Activated naive CD4-positive, alpha-beta T cell treated with anti-CD3 and anti-CD28 coated beads, Interleukin-2, amount 50 U/mL, for 24 hours (primary cell): ENCODE measurements around the gene PID1.

ENCODE experiments used
- H3K27ac Mint-ChIP-seq: one replicate; pipeline ENCODE4 v1.8.0; 2021; ENCODE audit warnings: mild to moderate bottlenecking, mixed read lengths
- H3K27me3 Mint-ChIP-seq: one replicate; pipeline ENCODE4 v1.8.0; 2021; ENCODE audit warnings: mixed read lengths
- H3K36me3 Mint-ChIP-seq: one replicate; pipeline ENCODE4 v1.8.0; 2021; ENCODE audit warnings: mixed read lengths
- H3K4me1 Mint-ChIP-seq: one replicate; pipeline ENCODE4 v1.8.0; 2021; ENCODE audit warnings: mixed read lengths
- H3K4me3 Mint-ChIP-seq: one replicate; pipeline ENCODE4 v1.8.0; 2021; ENCODE audit warnings: mild to moderate bottlenecking, mixed read lengths
- H3K9me3 Mint-ChIP-seq: one replicate; pipeline ENCODE4 v1.8.0; 2021; ENCODE audit warnings: mixed read lengths

PID1 gene

DNA sequence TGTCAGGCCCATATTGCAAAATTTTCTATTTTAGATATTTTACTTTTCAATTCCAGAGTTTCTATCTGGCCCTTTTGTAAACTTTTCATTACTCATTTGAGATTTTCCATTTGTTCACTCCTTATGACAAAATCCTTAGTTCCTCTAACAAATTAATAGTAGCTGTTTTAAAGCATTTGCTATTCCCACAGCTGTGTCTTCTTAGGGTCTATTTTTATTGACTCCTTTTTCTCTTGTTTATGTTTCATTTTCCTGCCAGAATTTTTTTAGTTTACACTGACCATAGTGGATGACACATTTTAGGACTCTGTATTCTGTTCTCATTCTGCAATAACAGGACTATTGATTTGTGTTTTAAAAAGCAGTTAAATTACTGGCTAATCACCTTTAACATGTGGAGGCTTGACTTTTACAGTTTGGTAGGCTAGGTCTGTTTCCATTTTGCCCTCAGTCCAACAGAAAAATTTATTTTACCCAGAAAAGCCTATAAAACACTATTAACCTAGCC, 30.0 kb downstream of the PID1 start:
- Mint-ChIP-seq H3K27ac (no peak overlapping the region), H3K9me3 (peaks cover 14% of the 10 kb centered on the region), H3K4me3 (no peak overlapping the region), H3K36me3 (no peaks in the 10 kb centered on the region), H3K27me3 (no peaks in the 10 kb centered on the region), H3K4me1 (no peaks in the 10 kb centered on the region)

DNA sequence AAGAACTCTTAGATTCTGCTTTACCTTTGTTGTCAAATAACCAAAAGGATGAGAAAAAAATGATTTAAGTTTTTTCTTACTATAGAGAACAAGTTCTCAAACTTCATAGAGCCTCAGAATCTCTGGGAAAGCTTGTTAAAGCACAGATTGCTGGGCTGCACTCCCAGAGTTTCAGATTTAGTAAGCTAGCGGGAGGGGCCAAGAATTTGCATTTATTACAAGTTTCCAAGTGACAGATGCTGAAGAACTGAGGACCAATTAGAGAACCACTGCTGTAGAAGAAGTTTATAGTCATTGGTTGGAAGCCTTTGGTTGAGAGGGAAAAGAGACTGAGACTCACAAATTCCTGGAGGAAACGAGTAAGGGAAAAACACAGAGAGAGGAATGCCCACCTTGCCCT, 32.1 kb downstream of the PID1 start:
- H3K27me3 Mint-ChIP-seq, result no peaks in the 10 kb centered on the region
- H3K4me3 Mint-ChIP-seq, result no peak overlapping the region
- peaks cover 14% of the 10 kb centered on the region for H3K9me3 Mint-ChIP-seq
- H3K36me3 Mint-ChIP-seq, result no peaks in the 10 kb centered on the region
- H3K4me1 Mint-ChIP-seq, result no peaks in the 10 kb centered on the region
- no peak overlapping the region for H3K27ac Mint-ChIP-seq

DNA sequence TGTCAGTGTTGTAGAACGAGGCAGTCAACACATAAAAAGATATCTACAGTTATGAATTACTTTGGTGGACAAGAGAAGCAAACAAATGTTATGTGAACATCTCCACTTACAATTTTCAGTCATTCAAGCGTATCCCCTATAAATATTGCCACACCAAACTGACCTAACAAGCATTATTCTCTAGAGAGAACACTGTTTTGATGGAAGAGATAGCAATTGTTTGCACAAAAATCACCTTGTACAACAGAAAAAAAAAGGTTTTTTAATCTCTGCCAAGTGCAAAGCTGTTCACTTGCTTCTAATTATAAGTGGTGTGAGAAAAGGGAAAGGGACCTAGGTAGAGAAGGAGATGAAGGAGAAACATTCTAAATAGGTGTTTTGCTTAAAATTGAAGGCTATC, 33.8 kb downstream of the PID1 start:
- no peaks in the 10 kb centered on the region for H3K4me1 Mint-ChIP-seq
- no peak overlapping the region for H3K4me3 Mint-ChIP-seq
- no peaks in the 10 kb centered on the region for H3K36me3 Mint-ChIP-seq
- H3K9me3 Mint-ChIP-seq, result peaks cover 10% of the 10 kb centered on the region
- H3K27ac Mint-ChIP-seq, result no peak overlapping the region
- no peaks in the 10 kb centered on the region for H3K27me3 Mint-ChIP-seq

DNA sequence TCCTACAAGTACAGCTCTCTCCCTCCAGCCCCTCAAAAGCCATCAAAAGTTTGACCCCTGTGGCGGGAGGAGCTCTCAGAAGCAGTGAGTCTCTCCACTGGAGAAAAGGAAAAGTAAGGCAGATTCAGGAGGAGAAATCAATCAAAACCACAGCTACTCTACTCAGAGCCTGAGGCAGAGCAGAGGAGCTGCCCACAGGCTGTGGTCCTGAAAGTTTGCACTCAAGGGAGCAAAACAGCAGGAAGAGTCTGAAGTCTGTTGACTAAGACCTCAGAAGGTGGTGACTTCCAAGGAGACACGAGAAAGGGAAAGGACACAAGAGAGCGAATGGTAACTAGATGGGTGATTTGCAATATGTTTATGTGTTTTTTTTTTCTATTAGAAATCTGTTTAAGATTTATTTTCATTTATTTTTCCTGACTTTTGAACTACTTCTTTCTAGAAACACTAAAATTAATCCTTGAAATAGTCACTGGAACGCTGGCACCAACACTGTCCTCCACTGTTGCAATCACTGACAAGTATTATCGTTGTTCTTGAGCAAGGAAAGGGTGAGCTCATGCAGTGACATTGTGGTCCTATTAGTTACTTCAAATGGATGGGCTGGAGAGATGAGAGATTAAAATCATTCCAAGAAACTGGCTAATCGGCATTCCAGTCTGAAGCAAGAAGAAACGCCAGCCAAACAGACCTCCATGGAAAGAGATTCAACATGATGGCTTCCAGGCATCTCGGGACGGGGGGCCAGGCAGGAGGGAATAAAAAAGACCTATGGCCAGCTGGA, 35.8 kb downstream of the PID1 start:
- Mint-ChIP-seq H3K4me3 (no peak overlapping the region), H3K36me3 (no peaks in the 10 kb centered on the region), H3K27ac (no peak overlapping the region), H3K27me3 (no peaks in the 10 kb centered on the region), H3K4me1 (no peaks in the 10 kb centered on the region), H3K9me3 (peaks cover 2% of the 10 kb centered on the region)

DNA sequence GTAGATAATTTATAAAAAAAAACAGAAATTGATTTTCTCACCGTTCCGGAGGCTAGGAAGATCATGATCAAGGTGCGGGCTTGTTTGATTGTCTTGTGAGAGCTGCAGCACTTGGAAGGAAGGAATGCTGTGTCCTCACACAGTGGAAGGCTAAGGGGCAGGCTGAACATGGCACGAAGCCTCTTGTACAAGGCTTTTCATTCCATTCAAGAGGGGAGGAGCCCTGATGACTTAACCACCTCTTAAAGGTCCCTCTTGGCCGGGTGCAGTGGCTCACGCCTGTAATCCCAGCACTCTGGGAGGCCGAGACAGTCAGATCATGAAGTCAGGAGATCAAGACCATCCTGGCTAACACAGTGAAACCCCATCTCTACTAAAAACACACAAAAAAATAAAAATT, 39.2 kb downstream of the PID1 start:
- H3K36me3 Mint-ChIP-seq, result no peaks in the 10 kb centered on the region
- H3K4me1 Mint-ChIP-seq, result no peaks in the 10 kb centered on the region
- no peaks in the 10 kb centered on the region for H3K9me3 Mint-ChIP-seq
- H3K27ac Mint-ChIP-seq, result no peak overlapping the region
- H3K27me3 Mint-ChIP-seq, result no peaks in the 10 kb centered on the region
- H3K4me3 Mint-ChIP-seq, result no peak overlapping the region

DNA sequence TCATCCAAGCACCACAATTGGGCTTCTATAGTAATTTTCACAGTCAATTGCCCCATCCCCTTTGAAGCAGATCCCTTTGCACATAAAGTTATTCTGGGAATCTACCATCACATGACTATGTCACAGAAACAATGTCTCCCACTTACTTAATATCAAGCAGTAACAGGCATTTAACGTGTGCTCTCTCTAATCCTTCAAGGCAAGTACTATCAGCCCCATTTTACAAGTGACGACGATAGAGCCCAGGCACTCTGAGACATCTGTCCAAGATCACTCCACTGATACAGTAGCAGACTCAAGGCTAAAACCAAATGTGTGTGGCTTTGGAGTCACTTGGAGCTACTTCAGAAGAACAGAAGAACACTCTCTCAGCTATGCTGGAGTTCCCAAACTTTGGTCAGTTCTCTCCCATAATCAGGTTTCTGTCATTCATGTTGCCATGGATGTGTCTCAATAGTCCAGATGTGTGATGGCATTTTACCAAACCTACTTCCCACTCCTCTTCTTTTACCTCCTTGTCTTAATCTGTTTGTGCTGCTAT, 39.7 kb downstream of the PID1 start:
- H3K4me1 Mint-ChIP-seq, result no peaks in the 10 kb centered on the region
- H3K27ac Mint-ChIP-seq, result no peak overlapping the region
- no peaks in the 10 kb centered on the region for H3K36me3 Mint-ChIP-seq
- no peaks in the 10 kb centered on the region for H3K9me3 Mint-ChIP-seq
- H3K27me3 Mint-ChIP-seq, result no peaks in the 10 kb centered on the region
- no peak overlapping the region for H3K4me3 Mint-ChIP-seq

DNA sequence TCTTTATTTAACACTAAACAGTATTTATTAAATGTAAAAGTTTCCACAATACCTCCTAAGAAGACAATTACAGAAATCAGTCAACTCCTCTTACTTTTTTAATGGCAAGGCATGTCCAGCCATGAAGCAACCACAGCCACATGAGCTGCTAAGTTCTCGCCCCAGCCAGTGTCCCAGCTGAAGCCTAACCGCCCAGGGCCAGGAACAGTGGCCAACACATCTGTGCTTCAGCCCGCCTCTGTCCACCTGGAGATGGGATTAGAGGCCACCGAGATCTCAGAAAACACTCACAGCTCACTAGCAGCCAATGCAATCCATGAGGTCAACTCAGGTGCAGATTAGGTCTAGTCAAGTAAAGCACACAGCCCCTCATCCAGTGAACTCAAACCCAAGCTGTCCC, 40.2 kb downstream of the PID1 start:
- H3K4me1 Mint-ChIP-seq, result no peaks in the 10 kb centered on the region
- H3K36me3 Mint-ChIP-seq, result no peaks in the 10 kb centered on the region
- no peak overlapping the region for H3K27ac Mint-ChIP-seq
- H3K4me3 Mint-ChIP-seq, result no peak overlapping the region
- H3K9me3 Mint-ChIP-seq, result no peaks in the 10 kb centered on the region
- no peaks in the 10 kb centered on the region for H3K27me3 Mint-ChIP-seq

DNA sequence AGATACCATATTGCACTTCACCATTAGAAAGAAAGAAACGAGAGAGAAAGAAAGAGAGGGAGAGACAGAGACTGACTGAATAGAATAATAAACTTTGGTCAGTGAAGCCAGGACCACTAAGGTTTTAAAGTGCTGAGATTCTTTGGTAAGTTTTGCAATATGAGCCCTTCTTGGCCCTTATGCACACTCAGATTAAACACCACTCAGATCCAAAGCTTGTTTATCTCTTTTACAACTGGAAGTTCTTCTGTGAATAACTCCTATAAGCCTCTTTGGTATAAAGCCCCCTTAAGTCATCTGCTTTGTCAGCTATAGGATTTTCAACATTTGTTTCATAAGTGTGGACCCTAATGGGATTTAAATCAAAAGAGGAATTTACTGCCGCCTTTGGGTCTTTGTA, 40.8 kb downstream of the PID1 start:
- Mint-ChIP-seq H3K4me3 (no peak overlapping the region), H3K9me3 (no peaks in the 10 kb centered on the region)

DNA sequence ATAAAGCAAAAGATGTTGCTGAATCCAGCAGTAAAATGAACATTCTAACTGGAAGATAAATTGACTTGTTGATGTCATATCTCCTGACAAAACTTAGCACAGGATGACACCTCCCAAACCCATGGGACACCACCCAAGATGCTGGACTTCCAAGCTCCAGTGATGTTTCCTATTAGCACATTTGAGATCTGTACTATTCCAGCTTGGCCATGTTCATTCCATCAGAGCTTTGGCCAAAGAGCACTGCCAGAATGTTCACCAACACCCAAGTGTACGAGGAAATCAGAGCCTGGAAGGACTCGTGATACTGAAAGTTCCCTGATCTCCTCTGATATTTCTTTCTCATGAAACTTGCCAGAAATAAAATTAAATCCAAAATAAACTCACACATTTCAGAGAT, 44.7 kb downstream of the PID1 start:
- Mint-ChIP-seq H3K27ac (no peak overlapping the region), H3K9me3 (peaks cover 12% of the 10 kb centered on the region), H3K4me1 (no peaks in the 10 kb centered on the region), H3K36me3 (no peaks in the 10 kb centered on the region), H3K4me3 (no peak overlapping the region), H3K27me3 (no peaks in the 10 kb centered on the region)

More for the DNA sequence above, 40.8 kb downstream of the PID1 start:
- Mint-ChIP-seq H3K36me3 (no peaks in the 10 kb centered on the region), H3K27ac (no peak overlapping the region), H3K27me3 (no peaks in the 10 kb centered on the region), H3K4me1 (no peaks in the 10 kb centered on the region)

DNA sequence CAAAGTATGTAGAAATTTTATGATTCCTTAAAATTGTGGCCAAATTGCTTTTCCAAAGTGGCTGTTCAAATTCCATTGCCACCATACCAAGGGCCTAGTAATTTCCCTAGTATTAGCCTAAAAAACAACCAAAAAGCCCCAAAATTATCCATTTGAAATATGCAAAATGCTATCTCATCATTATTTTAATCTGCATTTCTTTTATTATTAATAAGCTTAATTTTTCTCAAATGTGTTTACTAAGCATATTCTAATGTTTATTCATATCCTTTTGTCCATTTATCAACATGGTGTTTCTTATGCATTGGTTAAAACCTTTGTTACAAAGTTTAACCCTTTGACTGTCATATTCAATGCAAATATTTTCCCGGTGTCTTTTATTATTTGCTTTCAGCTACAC, 48.0 kb downstream of the PID1 start:
- Mint-ChIP-seq H3K27me3 (no peaks in the 10 kb centered on the region), H3K9me3 (peaks cover 13% of the 10 kb centered on the region), H3K4me3 (no peak overlapping the region), H3K27ac (no peak overlapping the region), H3K36me3 (no peaks in the 10 kb centered on the region), H3K4me1 (no peaks in the 10 kb centered on the region)

DNA sequence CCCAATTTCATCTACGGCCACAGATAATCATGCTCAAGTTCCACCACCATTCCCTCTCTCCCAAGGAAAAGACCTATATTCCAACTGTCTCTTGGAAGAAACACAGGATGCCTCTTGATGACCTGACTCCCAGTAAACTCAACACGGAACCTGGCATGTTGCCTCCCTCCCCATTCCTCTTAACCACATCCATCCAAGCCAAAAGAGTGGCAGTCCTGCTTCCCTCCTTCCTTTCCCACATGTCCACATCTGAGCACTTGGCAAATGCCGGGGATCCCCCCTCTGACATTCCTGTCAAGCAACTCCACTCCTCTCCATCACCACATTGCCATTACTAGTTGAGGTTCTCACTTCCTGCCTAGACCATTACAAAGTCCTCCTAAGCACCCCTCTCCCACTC, 49.4 kb downstream of the PID1 start:
- H3K36me3 Mint-ChIP-seq, result no peaks in the 10 kb centered on the region

DNA sequence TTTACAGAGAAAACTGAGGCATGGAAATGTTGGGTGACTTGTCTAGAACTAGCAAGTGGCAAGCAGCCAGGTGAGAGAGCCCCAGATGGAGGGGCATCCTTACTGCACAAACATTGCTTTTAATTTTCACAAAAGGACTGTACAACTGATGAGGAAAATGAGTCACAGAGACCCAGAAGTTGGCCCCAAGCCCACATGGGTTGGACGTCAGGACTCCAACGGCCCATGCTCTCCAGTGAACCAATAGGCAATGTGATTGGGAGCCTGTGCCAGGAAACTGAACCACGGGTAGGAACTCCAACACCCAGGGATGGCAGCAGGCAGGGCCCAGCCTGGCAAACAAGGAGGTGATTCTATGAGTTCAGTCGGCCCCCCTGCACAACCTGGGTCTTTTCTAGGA, 50.8 kb downstream of the PID1 start:
- Mint-ChIP-seq H3K36me3 (no peaks in the 10 kb centered on the region), H3K27ac (no peak overlapping the region), H3K27me3 (no peaks in the 10 kb centered on the region), H3K4me3 (no peak overlapping the region), H3K4me1 (no peaks in the 10 kb centered on the region), H3K9me3 (peaks cover 13% of the 10 kb centered on the region)

More for the DNA sequence above, 49.4 kb downstream of the PID1 start:
- Mint-ChIP-seq H3K27me3 (no peaks in the 10 kb centered on the region), H3K4me1 (no peaks in the 10 kb centered on the region), H3K27ac (no peak overlapping the region), H3K9me3 (peaks cover 13% of the 10 kb centered on the region), H3K4me3 (no peak overlapping the region)

DNA sequence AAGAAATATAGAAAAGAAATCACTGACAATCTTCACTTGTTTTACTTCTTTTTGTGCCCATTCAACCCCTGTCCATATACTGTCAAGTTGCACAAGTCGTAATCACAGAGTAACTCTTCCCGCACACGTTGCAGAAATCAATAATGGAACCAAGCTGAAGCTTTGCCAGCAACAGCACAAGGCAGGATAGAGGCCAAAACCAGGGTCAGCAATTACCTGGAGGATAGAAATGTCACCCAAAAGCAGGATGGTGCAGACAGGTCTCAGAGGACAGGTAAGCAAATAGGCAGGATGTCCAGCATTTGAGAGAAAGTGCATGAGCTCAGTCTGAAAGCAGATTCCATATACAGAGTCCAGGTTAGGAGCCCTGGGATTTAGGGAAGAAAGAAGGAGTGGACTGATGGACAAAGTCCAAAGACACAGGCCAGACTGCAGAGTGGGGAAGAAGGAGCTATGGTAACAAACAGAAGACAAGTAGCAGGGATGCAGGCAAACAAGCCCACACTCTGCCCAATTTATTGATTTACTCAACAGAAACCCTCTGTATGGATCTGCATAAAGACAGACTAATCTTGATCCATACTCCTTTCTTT, 52.7 kb downstream of the PID1 start:
- no peaks in the 10 kb centered on the region for H3K27me3 Mint-ChIP-seq
- H3K9me3 Mint-ChIP-seq, result peaks cover 13% of the 10 kb centered on the region
- H3K27ac Mint-ChIP-seq, result no peak overlapping the region

DNA sequence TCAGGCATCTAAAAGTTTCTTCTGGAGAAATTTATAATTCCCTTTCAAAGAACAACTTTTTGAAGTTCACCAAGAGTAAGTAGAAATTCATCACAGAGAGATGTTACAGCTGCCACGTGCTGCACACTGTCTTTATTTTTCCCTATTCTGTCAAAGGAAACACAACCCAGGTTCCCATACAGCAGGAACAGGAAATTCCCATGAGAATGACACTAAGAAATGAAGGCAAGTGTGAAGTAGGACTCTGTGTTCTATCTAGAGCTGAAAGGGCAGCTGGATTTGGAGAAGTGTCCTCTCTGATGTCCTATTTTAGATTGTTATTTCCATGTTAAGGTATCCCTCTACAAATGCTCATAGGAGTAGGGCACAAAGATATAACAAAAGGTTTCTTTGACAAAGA, 58.8 kb downstream of the PID1 start:
- Mint-ChIP-seq H3K27me3 (no peaks in the 10 kb centered on the region), H3K36me3 (no peaks in the 10 kb centered on the region), H3K4me1 (no peaks in the 10 kb centered on the region), H3K4me3 (no peak overlapping the region), H3K9me3 (no peaks in the 10 kb centered on the region), H3K27ac (no peak overlapping the region)

More for the DNA sequence above, 52.7 kb downstream of the PID1 start:
- Mint-ChIP-seq H3K4me3 (no peak overlapping the region), H3K4me1 (no peaks in the 10 kb centered on the region), H3K36me3 (no peaks in the 10 kb centered on the region)

DNA sequence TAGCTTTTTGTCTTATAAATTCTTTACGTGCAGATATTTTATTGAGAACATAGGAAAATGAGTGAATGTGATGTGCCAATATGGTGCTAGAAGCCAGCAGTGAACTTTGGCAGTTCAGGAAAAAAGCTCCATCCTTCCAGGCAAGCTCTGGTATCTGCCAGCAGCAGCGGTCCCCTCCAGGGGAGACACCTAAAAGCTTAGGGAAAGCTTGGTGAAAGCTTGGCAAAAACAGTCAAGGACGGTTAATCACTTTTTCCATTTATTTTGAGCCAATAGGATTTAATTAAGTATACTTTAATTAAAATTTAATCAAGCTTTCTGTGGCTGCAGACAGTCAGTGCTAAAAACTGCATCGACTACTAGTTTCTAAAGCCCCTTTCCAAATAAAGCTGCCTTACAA, 60.4 kb downstream of the PID1 start:
- Mint-ChIP-seq H3K36me3 (no peaks in the 10 kb centered on the region), H3K27me3 (no peaks in the 10 kb centered on the region), H3K27ac (no peak overlapping the region), H3K4me3 (no peak overlapping the region), H3K9me3 (peaks cover 6% of the 10 kb centered on the region), H3K4me1 (no peaks in the 10 kb centered on the region)

DNA sequence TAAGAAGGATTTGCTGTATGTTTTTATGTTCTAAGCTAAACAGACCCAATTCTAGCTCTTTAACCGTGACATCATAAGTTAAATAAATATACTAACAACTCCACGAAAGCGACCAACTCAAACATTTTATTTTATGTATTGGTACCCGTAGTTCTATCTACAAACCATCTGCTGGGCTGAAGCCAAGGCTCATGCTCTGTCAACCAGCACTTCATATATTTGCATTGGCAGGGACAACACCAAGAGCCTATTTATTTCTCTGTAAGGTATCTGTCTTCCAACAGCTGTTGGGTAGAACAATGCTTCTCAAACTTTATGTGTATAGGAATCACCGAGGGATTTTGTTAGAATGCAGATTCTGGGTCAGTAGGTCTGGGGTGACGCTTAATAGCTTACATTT, 64.5 kb downstream of the PID1 start:
- peaks cover 6% of the 10 kb centered on the region for H3K9me3 Mint-ChIP-seq
- no peak overlapping the region for H3K27ac Mint-ChIP-seq
- no peaks in the 10 kb centered on the region for H3K4me1 Mint-ChIP-seq
- H3K36me3 Mint-ChIP-seq, result no peaks in the 10 kb centered on the region
- no peak overlapping the region for H3K4me3 Mint-ChIP-seq
- peaks cover 2% of the 10 kb centered on the region for H3K27me3 Mint-ChIP-seq
